Fibroblast of mammary gland (primary cell): ENCODE measurements around the gene DCLK3.

Source experiments
- DNase-seq: peaks from one replicate; pipeline ENCODE4 v3.0.0-alpha.2; 2010; ENCODE audit warnings: low read depth
- H3K4me3 ChIP-seq: 2 replicates; pipeline ENCODE4 v1.5.1; 2011; ENCODE audit warnings: low read depth, mild to moderate bottlenecking, low read length, moderate library complexity; ENCODE audit not compliant: control insufficient read depth
- TF ChIP-seq, protein P1 (sequence below): conservative IDR thresholded peaks from 2 replicates; pipeline ENCODE4 v1.5.1; 2011; ENCODE audit warnings: low read depth, low read length, inconsistent platforms; ENCODE audit not compliant: control insufficient read depth, insufficient read depth

The DCLK3 gene

DNA sequence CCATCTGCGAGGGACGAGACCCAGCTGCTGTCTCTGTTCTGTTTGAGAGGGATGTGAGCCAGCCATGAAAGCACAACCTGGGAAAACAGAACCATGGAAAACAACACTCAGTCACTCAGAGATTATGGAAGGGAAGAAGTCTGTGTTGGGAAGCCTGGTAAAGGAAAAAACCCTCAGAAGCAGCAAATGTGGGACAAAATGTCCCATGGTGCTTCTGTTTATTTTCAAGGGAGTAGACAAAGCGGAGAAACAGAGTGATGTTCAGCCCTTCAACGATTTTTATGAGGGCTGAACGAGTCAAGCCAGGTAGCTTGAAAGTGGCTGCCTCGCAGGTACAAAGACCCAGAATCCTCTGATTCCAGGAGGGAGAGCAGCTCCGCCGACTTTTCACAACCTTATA, 59.3 kb downstream of the DCLK3 start:
- no peak overlapping the region for H3K4me3 ChIP-seq
- DNase-seq, result no peak
- TF ChIP-seq, protein P1, sequence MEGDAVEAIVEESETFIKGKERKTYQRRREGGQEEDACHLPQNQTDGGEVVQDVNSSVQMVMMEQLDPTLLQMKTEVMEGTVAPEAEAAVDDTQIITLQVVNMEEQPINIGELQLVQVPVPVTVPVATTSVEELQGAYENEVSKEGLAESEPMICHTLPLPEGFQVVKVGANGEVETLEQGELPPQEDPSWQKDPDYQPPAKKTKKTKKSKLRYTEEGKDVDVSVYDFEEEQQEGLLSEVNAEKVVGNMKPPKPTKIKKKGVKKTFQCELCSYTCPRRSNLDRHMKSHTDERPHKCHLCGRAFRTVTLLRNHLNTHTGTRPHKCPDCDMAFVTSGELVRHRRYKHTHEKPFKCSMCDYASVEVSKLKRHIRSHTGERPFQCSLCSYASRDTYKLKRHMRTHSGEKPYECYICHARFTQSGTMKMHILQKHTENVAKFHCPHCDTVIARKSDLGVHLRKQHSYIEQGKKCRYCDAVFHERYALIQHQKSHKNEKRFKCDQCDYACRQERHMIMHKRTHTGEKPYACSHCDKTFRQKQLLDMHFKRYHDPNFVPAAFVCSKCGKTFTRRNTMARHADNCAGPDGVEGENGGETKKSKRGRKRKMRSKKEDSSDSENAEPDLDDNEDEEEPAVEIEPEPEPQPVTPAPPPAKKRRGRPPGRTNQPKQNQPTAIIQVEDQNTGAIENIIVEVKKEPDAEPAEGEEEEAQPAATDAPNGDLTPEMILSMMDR, result no peak

DNA sequence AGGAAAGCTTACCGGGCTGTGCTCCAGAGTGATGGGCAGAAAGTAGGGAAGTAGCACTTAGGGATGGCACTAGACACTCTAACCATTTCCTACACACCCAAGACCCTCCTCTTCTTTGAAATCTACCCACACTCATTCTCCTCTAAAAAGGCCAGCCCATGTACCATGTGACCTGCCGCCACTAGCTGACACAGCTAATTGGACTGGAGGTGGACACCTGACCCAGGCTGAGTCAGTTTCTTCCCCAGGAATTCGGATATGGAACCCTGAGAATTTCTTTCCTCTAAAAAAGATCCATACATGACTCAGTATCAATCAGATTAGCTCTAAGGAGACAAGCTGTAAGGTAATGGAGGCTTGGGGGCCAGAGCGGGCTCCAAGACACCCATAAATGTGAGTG, 60.1 kb downstream of the DCLK3 start:
- TF ChIP-seq, protein P1, result no peak
- no peak for DNase-seq
- no peak overlapping the region for H3K4me3 ChIP-seq

DNA sequence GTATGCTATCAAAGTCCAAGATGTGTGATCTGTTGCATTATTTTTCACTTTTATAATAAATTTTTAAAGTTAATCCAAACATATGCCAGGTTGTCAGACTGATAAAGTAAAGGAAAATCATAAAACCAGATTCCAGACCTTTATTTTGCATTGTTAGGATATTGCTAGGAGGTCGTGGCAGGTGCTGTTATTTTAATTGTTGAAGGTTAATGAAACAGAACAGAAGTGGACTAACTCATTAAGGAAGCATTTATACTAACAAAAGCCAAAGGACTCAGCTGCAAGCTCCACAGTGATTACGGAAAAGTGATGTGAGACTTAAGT, 63.1 kb downstream of the DCLK3 start:
- TF ChIP-seq, protein P1, result no peak
- H3K4me3 ChIP-seq, result no peak overlapping the region
- no peak for DNase-seq

DNA sequence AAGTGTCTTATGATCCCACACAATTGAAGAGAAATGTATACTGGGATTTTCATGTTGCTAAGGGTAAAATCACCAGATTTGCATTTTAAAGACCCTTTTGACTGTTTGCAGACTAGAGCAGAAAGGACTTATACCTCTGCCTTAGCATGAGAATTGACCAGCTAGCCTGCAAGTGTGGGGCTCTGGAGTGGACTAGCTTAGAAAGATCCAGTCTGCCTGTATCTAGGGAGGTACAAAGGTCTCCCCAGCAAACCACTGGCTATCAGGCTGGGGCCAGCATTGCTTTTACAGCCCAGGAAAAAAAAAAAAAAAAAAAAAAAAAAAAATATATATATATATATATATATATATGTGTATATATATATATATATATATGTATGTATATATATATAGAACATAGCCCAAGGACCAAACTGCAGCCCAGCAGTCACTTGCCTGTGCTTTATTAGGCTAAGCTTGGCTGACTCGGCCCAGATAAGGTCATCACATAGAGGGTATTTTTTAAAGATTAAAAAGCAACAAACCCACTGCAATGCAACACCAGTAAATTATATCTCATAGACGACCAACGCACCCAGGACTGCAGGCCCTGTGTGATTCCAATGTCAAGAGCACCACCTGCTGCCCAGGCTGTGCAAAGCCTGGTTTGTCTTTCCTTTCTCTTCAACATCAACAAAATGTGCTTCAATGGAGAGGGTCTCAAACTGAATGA, 63.7 kb downstream of the DCLK3 start:
- DNase-seq, result peak; percentile 80
- TF ChIP-seq, protein P1, result peak; percentile 98

DNA sequence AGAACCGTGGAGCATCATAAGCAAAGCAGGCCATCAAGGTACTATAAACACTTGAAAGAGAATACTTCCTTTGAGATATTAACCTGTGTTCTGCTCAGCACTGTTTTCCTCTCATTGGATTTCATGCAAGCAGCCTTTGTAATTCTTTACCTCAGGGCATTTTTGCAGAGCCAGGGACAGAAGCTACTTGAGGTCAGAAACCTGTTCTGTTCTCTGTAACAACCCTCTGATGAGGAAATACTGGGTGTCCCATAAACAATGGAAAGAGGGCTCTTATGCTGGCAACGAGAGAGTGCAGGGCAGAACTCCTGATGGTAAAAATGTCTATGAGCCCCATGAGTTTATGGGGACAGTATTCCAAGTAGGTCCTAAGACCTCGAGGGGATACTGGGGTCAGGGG, 66.0 kb downstream of the DCLK3 start:
- H3K4me3 ChIP-seq, result no peak overlapping the region
- TF ChIP-seq, protein P1, result no peak

More for the DNA sequence above, 63.7 kb downstream of the DCLK3 start:
- H3K4me3 ChIP-seq, result no peak overlapping the region

DNA sequence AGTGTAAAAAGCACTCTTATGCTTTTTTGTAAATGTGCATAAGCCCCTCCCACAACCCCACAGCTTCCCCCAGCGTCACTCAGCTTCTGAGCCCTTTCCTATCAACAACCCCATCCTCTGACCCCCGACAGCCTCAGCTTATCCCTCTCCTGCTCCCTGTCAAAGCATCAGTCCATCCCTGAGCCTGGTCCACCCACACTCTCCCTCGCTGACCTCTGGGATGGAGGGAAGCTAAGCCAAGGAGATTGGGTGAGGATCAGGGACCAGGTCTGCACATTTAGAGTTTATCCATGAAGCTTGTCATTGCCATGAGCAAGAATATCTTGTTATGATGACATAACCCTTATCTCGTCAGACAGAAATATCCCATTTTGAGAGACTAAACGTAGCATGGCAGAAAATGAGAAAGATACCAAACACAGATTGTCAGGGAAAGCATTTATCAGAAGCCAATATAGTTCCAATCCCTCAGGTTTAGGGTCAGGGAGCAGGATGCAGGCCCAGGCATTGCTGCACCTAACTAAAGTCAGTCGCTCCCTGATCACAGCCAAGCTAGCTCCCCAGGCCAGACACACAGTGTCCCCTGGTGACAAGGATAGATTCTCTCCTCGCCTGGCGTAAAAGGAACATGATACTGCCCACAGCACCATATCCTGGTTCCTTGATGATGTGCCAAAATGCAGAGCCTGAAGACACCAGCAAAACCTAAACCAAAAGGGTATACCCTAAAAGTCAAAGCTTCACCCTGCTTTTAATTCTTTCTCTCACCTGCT, 66.9 kb downstream of the DCLK3 start:
- TF ChIP-seq, protein P1, result no peak
- DNase-seq, result no peak
- no peak overlapping the region for H3K4me3 ChIP-seq

More for the DNA sequence above, 66.0 kb downstream of the DCLK3 start:
- no peak for DNase-seq
